Endothelial cell of umbilical vein (primary cell): ENCODE measurements around the gene CCT5. TPM values are rescaled to one million over a fixed set of nuclear protein-coding genes. Genes with fewer than 3 reads are reported as not detected.

Source experiments
- BruUV-seq: library from RNA; stranded (reverse); fragments of 400-500 nt; replicated peaks from 2 replicates; lab custom pipeline; 2021; lab: Mats Ljungman, UMichigan
- CTCF ChIA-PET: fragments of 300-600, 350-600 bp; sonication (Branson Sonifier 250); formaldehyde crosslinking; loops from one replicate; lab custom pipeline; 2021; ENCODE audit warnings: antibody characterized with exemption, inconsistent platforms; lab: Charles Lee
- POLR2A ChIA-PET: fragments of 300-600, 350-600 bp; sonication (Branson Sonifier 250); formaldehyde crosslinking; loops from one replicate; lab custom pipeline; 2021; ENCODE audit warnings: antibody characterized with exemption, inconsistent platforms; lab: Charles Lee
- DNase-seq: peaks from one replicate; pipeline ENCODE4 v3.0.0-alpha.2; 2011; ENCODE audit warnings: low read depth, low spot score
- FAIRE-seq: peaks from 2 replicates; lab custom pipeline; 2011; peaks lifted over from hg19 to GRCh38; lab: Jason Lieb, UNC
- H2AFZ ChIP-seq: 2 replicates; pipeline ENCODE4 v1.6.0; 2012; ENCODE audit warnings: low read depth, low read length, control low read depth, inconsistent platforms
- H3K27ac ChIP-seq: 2 replicates; pipeline ENCODE4 v1.5.1; 2011; ENCODE audit warnings: low read depth, mild to moderate bottlenecking, control low read depth, low read length, moderate library complexity; ENCODE audit not compliant: insufficient read depth
- H3K27me3 ChIP-seq, 2 experiments: 2 replicates each; pipeline versions ENCODE4 v1.6.0 to v1.6.1; 2011; ENCODE audit warnings: low read length in 2 of 2, mixed read lengths in 1 of 2; ENCODE audit not compliant: control insufficient read depth in 2 of 2, insufficient read depth in 2 of 2
- H3K36me3 ChIP-seq, 2 experiments: 2 replicates in 1 of 2; 3 replicates in 1 of 2; pipeline ENCODE4 v1.5.1; 2011; ENCODE audit warnings: low read length in 2 of 2, mild to moderate bottlenecking in 1 of 2, moderate library complexity in 1 of 2; ENCODE audit not compliant: control insufficient read depth in 2 of 2, insufficient read depth in 2 of 2; ENCODE audit errors: extremely low read depth in 1 of 2
- H3K4me1 ChIP-seq: 3 replicates; pipeline ENCODE4 v1.5.1; 2011; ENCODE audit warnings: mild to moderate bottlenecking, low read length; ENCODE audit not compliant: control insufficient read depth, insufficient read depth; ENCODE audit errors: extremely low read depth
- H3K4me2 ChIP-seq: 2 replicates; pipeline ENCODE4 v1.6.1; 2011; ENCODE audit warnings: low read length, control low read depth, mixed read lengths; ENCODE audit not compliant: insufficient read depth
- H3K4me3 ChIP-seq, 3 experiments: fragments of 200-600 bp in 1 of 3; sonication (generic), shearing (Covaris generic) in 1 of 3; replicated peaks in 1 of 3; 2 replicates each; pipeline ENCODE4 v1.5.1; 2011 to 2016; ENCODE audit warnings: control low read depth in 3 of 3, low read length in 3 of 3, mild to moderate bottlenecking in 2 of 3, inconsistent platforms in 1 of 3, low read depth in 1 of 3, moderate library complexity in 1 of 3; ENCODE audit not compliant: insufficient read depth in 1 of 3
- H3K79me2 ChIP-seq: 2 replicates; pipeline ENCODE4 v1.6.0; 2012; ENCODE audit warnings: low read length, inconsistent platforms; ENCODE audit not compliant: control insufficient read depth, insufficient read depth
- H3K9ac ChIP-seq: replicated peaks from 2 replicates; pipeline ENCODE3; 2011; ENCODE audit warnings: low read length, control low read depth; ENCODE audit not compliant: insufficient read depth; ENCODE audit errors: extremely low read depth
- H3K9me1 ChIP-seq: replicated peaks from 3 replicates; pipeline ENCODE4 v1.6.0; 2011; ENCODE audit warnings: mild to moderate bottlenecking, low read length; ENCODE audit not compliant: control insufficient read depth, insufficient read depth; ENCODE audit errors: extremely low read depth
- H3K9me3 ChIP-seq: replicated peaks from 2 replicates; pipeline ENCODE4 v1.5.1; 2012; ENCODE audit warnings: low read length, inconsistent platforms; ENCODE audit not compliant: control insufficient read depth, insufficient read depth
- H4K20me1 ChIP-seq: replicated peaks from 2 replicates; pipeline ENCODE3; 2011; ENCODE audit warnings: mild to moderate bottlenecking, low read length; ENCODE audit not compliant: control insufficient read depth, insufficient read depth; ENCODE audit errors: extremely low read depth
- CTCF ChIP-seq, 2 donors: IDR thresholded peaks; 1 replicate in 1 of 2; 2 replicates in 1 of 2; pipeline ENCODE4 v1.5.1; 2011; ENCODE audit warnings: low read length in 2 of 2, mild to moderate bottlenecking in 2 of 2, moderate library complexity in 2 of 2, control low read depth in 1 of 2, inconsistent platforms in 1 of 2, low read depth in 1 of 2; ENCODE audit not compliant: insufficient read depth in 1 of 2; ENCODE audit errors: extremely low read depth in 1 of 2
- EZH2 ChIP-seq: IDR thresholded peaks from 2 replicates; pipeline ENCODE4 v1.6.1; 2012; ENCODE audit warnings: borderline replicate concordance, low read depth, mild to moderate bottlenecking, moderate library complexity, low read length, inconsistent platforms; ENCODE audit not compliant: severe bottlenecking
- FOS ChIP-seq: IDR thresholded peaks from 2 replicates; pipeline ENCODE4 v1.6.1; 2011; ENCODE audit warnings: mild to moderate bottlenecking, low read length, moderate library complexity, borderline replicate concordance; ENCODE audit not compliant: insufficient read depth
- GATA2 ChIP-seq: IDR thresholded peaks from 2 replicates; pipeline ENCODE4 v1.7.0; 2011; ENCODE audit warnings: low read depth, mild to moderate bottlenecking, moderate library complexity, mixed read lengths, low read length; ENCODE audit not compliant: insufficient read length, insufficient read depth
- JUN ChIP-seq: IDR thresholded peaks from 2 replicates; pipeline ENCODE4 v1.6.1; 2011; ENCODE audit warnings: borderline replicate concordance, low read depth; ENCODE audit not compliant: insufficient read length, insufficient read depth
- MYC ChIP-seq: IDR thresholded peaks from one replicate; pipeline ENCODE4 v1.6.1; 2011; ENCODE audit warnings: mild to moderate bottlenecking, low read depth, low read length
- POLR2A ChIP-seq: IDR thresholded peaks from 2 replicates; pipeline ENCODE4 v1.6.1; 2012; ENCODE audit warnings: low read depth, mild to moderate bottlenecking, control low read depth, low read length
- POLR2AphosphoS5 ChIP-seq: IDR thresholded peaks from 2 replicates; pipeline ENCODE4 v1.6.1; 2012; ENCODE audit warnings: low read depth, mild to moderate bottlenecking, control low read depth, low read length, moderate library complexity; ENCODE audit not compliant: insufficient read depth
- dilution Hi-C: fragments of 300-500 bp; cut with MboI; formaldehyde crosslinking; loops from one replicate; pipeline ENCODE4 v1.15.0; 2019; ENCODE audit warnings: low sequenced_read_pairs; ENCODE audit not compliant: extremely low pct_ligation_motif_present
- intact Hi-C: fragments of 100-400 bp; cut with micrococcal nuclease; formaldehyde crosslinking; loops from one replicate; pipeline ENCODE4 v1.10.0; 2022
- polyA plus RNA-seq, 4 experiments: library from polyadenylated mRNA; depleted of rRNA in 3 of 4; stranded (reverse) in 3 of 4; unstranded in 1 of 4; fragments of >200 nt; gene quantifications; 2 replicates each; pipeline versions ENCODE4 v1.2.1 to v1.2.3, GENCODE V29; 2011 to 2012; ENCODE audit warnings: missing spikeins in 1 of 4
- total RNA-seq: library from RNA; stranded (reverse); gene quantifications from 2 replicates; pipeline ENCODE4 v1.2.3, GENCODE V29; 2021
- TF ChIP-seq, protein P1 (sequence below): IDR thresholded peaks from 2 replicates; pipeline ENCODE4 v1.6.1; 2011; ENCODE audit not compliant: insufficient read depth, insufficient read length

The CCT5 gene
- total and polyA plus RNA-seq, 2 donors (not counting 3 experiments of a cell fraction or from before 2014, with no cell fraction given) = 323 to 386 TPM

GRCh38 chr5:10219068-10219467 is 31.0 kb upstream of the CCT5 start:
- H3K36me3 ChIP-seq = no peaks in the 10 kb centered on the region
- H3K9me3 ChIP-seq = no peaks in the 10 kb centered on the region
- BruUV-seq = no TSS peak
- H3K79me2 ChIP-seq = no peaks in the 10 kb centered on the region
- no peaks in the 10 kb centered on the region for H3K27me3 ChIP-seq
- dilution Hi-C loops (no loop called here), intact Hi-C loops (no loop called here)
- H3K27ac ChIP-seq = no peak overlapping the region
- H3K9me1 ChIP-seq = no peaks in the 10 kb centered on the region
- H4K20me1 ChIP-seq = no peaks in the 10 kb centered on the region
- FAIRE-seq (no peak), DNase-seq (no peak)
- ChIA-PET CTCF (no interaction called here), POLR2A (no interaction called here)
- no peak for TF ChIP-seq FOS
- no peak for TF ChIP-seq JUN
- no peak for TF ChIP-seq GATA2
- TF ChIP-seq, protein P1, sequence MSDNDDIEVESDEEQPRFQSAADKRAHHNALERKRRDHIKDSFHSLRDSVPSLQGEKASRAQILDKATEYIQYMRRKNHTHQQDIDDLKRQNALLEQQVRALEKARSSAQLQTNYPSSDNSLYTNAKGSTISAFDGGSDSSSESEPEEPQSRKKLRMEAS = no peak
- TF ChIP-seq POLR2AphosphoS5 = no peak
- TF ChIP-seq EZH2 = no peak
- no peak overlapping the region for H3K9ac ChIP-seq
- no peak overlapping the region for H2AFZ ChIP-seq
- H3K4me3 ChIP-seq = no peak overlapping the region
- H3K4me2 ChIP-seq = no peak overlapping the region
- no peaks in the 10 kb centered on the region for H3K4me1 ChIP-seq

GRCh38 chr5:10220248-10220647 is 29.8 kb upstream of the CCT5 start:
- no peak for DNase-seq
- no TSS peak for BruUV-seq
- no peak overlapping the region for H2AFZ ChIP-seq
- H3K9me1 ChIP-seq = no peaks in the 10 kb centered on the region
- intact Hi-C loops = no loop called here
- H3K27me3 ChIP-seq = no peaks in the 10 kb centered on the region
- H3K9ac ChIP-seq = no peak overlapping the region
- H4K20me1 ChIP-seq = no peaks in the 10 kb centered on the region
- no peak overlapping the region for H3K4me2 ChIP-seq
- no peak overlapping the region for H3K4me3 ChIP-seq
- no peaks in the 10 kb centered on the region for H3K9me3 ChIP-seq
- no peak for FAIRE-seq
- no peak for TF ChIP-seq GATA2
- TF ChIP-seq POLR2A = no peak
- no peak for TF ChIP-seq MYC
- no peak for TF ChIP-seq POLR2AphosphoS5
- TF ChIP-seq EZH2 = no peak
- TF ChIP-seq CTCF (IDR thresholded peaks at IDR 0.05; ENCODE audit: extremely low read depth in 1 of 2, insufficient read depth in 1 of 2, low read depth in 1 of 2, low read length in 2 of 2) = no peak
- TF ChIP-seq, protein P1 = no peak
- TF ChIP-seq FOS = no peak
- TF ChIP-seq JUN = no peak
- CTCF ChIA-PET = no interaction called here
- no peak overlapping the region for H3K27ac ChIP-seq
- no peaks in the 10 kb centered on the region for H3K79me2 ChIP-seq
- POLR2A ChIA-PET = no interaction called here
- dilution Hi-C loops = no loop called here
- H3K36me3 ChIP-seq = no peaks in the 10 kb centered on the region
- no peaks in the 10 kb centered on the region for H3K4me1 ChIP-seq
